Activated naive CD4-positive, alpha-beta T cell treated with anti-CD3 and anti-CD28 coated beads, Interleukin-2, amount 50 U/mL, for 24 hours (primary cell): ENCODE measurements around the gene CYP2J2.
"Not testable (repeated sequence)": the region's sequence is repeated elsewhere in the genome, so short reads cannot be mapped to it uniquely, and the experiment has no call there.

Experiments
- H3K27ac Mint-ChIP-seq: one replicate; pipeline ENCODE4 v1.8.0; 2021; ENCODE audit warnings: mild to moderate bottlenecking, mixed read lengths
- H3K27me3 Mint-ChIP-seq: one replicate; pipeline ENCODE4 v1.8.0; 2021; ENCODE audit warnings: mixed read lengths
- H3K36me3 Mint-ChIP-seq: one replicate; pipeline ENCODE4 v1.8.0; 2021; ENCODE audit warnings: mixed read lengths
- H3K4me1 Mint-ChIP-seq: one replicate; pipeline ENCODE4 v1.8.0; 2021; ENCODE audit warnings: mixed read lengths
- H3K4me3 Mint-ChIP-seq: one replicate; pipeline ENCODE4 v1.8.0; 2021; ENCODE audit warnings: mild to moderate bottlenecking, mixed read lengths
- H3K9me3 Mint-ChIP-seq: one replicate; pipeline ENCODE4 v1.8.0; 2021; ENCODE audit warnings: mixed read lengths

Gene CYP2J2

DNA sequence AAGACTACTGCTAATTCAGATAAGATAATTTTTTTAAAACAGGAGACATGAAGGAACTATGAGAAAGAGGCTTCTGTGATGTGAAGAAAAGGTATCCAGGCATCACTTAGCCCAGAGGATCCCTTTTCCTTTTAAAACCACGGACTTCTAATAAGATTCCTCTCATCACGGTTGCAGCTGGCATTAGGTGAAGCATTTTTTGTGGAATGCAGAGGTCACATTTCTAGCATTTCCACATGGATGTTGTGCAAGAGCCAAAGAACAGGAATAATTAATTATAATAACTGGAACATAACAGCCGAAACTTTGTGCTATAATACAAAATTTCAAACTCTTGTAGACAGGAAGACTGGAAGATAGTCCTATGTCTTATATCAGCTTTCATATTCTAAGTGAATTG lies 27.6 kb downstream of the CYP2J2 start:
- Mint-ChIP-seq H3K27me3 (no peaks in the 10 kb centered on the region), H3K27ac (no peak overlapping the region), H3K9me3 (no peaks in the 10 kb centered on the region), H3K4me3 (no peak overlapping the region), H3K4me1 (peaks cover 11% of the 10 kb centered on the region), H3K36me3 (peaks cover 5% of the 10 kb centered on the region)

DNA sequence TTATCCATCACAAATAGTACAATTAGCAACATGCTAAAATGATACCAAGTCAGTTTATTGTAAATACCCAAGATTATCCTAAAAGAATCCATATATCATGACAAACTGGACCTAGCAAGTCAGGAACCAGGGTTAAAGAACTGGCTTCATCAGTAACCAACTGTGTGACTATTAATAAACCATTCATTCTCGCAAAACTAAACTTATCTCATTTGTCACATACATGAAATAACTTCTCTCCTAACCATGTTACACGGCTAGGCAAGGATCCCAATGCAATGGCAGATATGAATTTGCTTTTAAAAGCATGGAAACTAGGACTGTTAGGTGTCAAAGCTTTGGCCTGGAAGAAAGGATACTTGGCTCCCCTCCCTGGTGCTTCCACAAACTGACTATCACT lies 29.4 kb downstream of the CYP2J2 start:
- Mint-ChIP-seq H3K4me3 (no peak overlapping the region), H3K9me3 (no peaks in the 10 kb centered on the region), H3K4me1 (peaks cover 18% of the 10 kb centered on the region), H3K27me3 (no peaks in the 10 kb centered on the region), H3K36me3 (peaks cover 5% of the 10 kb centered on the region), H3K27ac (no peak overlapping the region)

DNA sequence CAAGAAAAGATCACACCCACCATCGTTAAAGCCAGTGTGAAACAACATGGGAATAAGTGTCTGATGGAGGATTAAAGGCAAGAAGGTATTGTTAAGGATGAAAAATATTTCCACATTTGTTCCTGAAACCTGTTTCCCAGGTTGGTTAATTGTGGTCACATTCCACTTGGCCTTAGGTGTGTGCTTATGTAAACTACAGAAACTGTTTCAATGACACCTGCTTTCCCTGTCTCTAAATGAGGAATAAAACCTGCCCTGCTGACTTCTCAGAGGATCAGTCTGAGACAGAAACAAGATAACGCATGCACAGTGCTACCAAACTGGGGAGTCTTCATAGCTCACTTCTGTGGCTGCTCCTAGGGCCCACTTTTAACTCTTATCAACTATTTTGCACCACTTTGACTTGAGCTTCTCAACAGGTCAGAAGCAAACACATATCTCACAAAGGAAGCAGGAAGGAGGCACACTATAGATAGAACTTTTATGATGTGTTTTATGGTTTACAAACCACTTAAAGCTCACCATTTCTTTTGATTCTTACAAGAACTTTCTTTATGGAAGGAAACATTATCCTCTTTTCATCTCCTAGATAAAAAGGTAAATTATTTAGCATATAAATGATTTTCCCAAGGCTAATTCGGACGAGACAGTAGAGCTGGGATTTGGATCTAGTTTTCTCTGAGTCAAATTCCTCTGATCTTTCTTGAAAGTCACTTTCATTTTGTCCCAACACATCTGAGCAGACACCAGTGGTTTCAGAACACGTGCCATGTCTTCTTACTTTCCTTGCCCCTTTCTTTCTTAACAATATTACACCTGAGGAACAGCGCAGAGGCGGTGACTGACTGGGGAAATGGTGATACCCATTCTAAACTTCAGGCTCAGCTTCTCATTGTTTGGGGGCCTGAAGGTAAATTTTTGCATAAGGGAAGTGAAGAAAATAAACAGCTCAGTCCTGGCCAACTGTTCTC lies 33.4 kb downstream of the CYP2J2 start:
- peaks cover 13% of the 10 kb centered on the region for H3K9me3 Mint-ChIP-seq
- peaks cover 7% of the 10 kb centered on the region for H3K36me3 Mint-ChIP-seq
- peak overlapping the region; percentile 15 for H3K4me3 Mint-ChIP-seq
- H3K4me1 Mint-ChIP-seq, result peaks cover 18% of the 10 kb centered on the region
- peak overlapping the region; percentile 88 for H3K27ac Mint-ChIP-seq
- H3K27me3 Mint-ChIP-seq, result peaks cover 2% of the 10 kb centered on the region

DNA sequence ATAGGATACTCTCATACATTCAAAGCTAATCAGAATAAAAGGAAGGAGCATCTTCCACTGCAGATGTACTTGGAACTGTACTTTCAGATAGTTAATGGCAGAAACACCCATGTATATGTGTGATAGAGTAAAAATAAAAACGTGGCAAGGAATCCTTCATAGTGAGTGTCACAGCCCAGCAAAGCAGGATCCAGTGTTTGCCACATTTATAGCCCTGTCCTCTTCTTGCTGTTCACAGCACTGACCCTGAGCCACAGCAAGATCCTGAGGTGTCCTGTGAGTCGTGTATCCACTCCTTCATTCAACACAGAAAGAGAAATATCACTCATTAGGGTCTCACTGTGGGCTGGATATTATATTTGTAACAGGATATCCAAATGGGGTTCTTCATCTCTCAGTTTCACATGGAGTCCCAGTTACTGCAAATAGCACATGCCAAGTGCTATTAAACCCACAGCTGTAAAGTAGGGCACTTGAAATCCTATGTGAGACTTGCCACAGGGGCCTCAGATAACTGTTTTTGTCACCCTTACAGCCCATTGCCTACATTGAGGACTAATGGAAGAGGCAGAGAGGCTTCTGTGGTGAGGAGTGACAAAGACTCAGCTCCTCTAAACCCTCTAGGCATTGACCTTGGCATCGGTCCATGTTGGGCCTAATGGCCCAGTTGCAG lies 41.3 kb downstream of the CYP2J2 start:
- peaks cover 2% of the 10 kb centered on the region for H3K27me3 Mint-ChIP-seq
- peaks cover 14% of the 10 kb centered on the region for H3K9me3 Mint-ChIP-seq

DNA sequence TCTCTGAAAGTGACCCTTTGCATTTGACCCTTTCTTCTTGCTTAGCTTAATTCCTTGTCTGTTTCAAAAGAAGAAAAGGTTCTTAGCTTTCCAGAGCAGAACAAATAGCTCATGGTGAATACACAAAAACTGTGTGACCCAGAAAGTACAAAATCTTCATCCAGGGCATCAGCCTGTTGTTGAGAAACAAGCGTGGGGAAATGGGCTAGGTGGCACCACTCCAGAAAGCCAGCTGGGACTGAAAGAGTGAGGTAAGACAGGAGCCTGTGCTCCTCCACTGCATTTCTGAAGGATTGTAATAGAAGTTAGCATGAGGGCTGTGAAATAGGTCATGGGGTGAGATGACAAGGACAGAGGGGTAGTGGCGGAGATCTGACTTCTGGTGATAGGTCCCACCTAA lies 45.8 kb downstream of the CYP2J2 start:
- H3K36me3 Mint-ChIP-seq, result peaks cover 8% of the 10 kb centered on the region
- peaks cover 5% of the 10 kb centered on the region for H3K9me3 Mint-ChIP-seq
- H3K27me3 Mint-ChIP-seq, result no peaks in the 10 kb centered on the region
- no peak overlapping the region for H3K27ac Mint-ChIP-seq
- H3K4me1 Mint-ChIP-seq, result no peaks in the 10 kb centered on the region
- H3K4me3 Mint-ChIP-seq, result no peak overlapping the region

More for the DNA sequence above, 41.3 kb downstream of the CYP2J2 start:
- no peak overlapping the region for H3K4me3 Mint-ChIP-seq
- H3K4me1 Mint-ChIP-seq, result no peaks in the 10 kb centered on the region
- no peak overlapping the region for H3K27ac Mint-ChIP-seq
- H3K36me3 Mint-ChIP-seq, result peaks cover 8% of the 10 kb centered on the region

GRCh38 chr1:59879996-59880505 lies 46.5 kb downstream of the CYP2J2 start:
- Mint-ChIP-seq H3K4me1 (no peaks in the 10 kb centered on the region), H3K4me3 (no peak overlapping the region), H3K36me3 (peaks cover 10% of the 10 kb centered on the region), H3K27ac (no peak overlapping the region), H3K27me3 (no peaks in the 10 kb centered on the region), H3K9me3 (peaks cover 5% of the 10 kb centered on the region)

- no peaks in the 10 kb centered on the region for H3K27me3 Mint-ChIP-seq
- H3K4me3 Mint-ChIP-seq, result no peak overlapping the region
- H3K4me1 Mint-ChIP-seq, result no peaks in the 10 kb centered on the region
- H3K27ac Mint-ChIP-seq, result no peak overlapping the region
- H3K9me3 Mint-ChIP-seq, result peaks cover 5% of the 10 kb centered on the region
- peaks cover 12% of the 10 kb centered on the region for H3K36me3 Mint-ChIP-seq
These were observed 47.0 kb downstream of the CYP2J2 start for GRCh38 chr1:59879574-59879973.

GRCh38 chr1:59878370-59878769 lies 48.2 kb downstream of the CYP2J2 start:
- no peaks in the 10 kb centered on the region for H3K4me1 Mint-ChIP-seq
- no peak overlapping the region for H3K27ac Mint-ChIP-seq
- peaks cover 5% of the 10 kb centered on the region for H3K9me3 Mint-ChIP-seq
- H3K36me3 Mint-ChIP-seq, result peaks cover 18% of the 10 kb centered on the region
- H3K4me3 Mint-ChIP-seq, result no peak overlapping the region
- no peaks in the 10 kb centered on the region for H3K27me3 Mint-ChIP-seq

GRCh38 chr1:59877108-59877682 lies 49.4 kb downstream of the CYP2J2 start:
- no peaks in the 10 kb centered on the region for H3K4me1 Mint-ChIP-seq
- peaks cover 5% of the 10 kb centered on the region for H3K9me3 Mint-ChIP-seq
- peaks cover 22% of the 10 kb centered on the region for H3K36me3 Mint-ChIP-seq
- no peaks in the 10 kb centered on the region for H3K27me3 Mint-ChIP-seq
- no peak overlapping the region for H3K27ac Mint-ChIP-seq
- H3K4me3 Mint-ChIP-seq, result no peak overlapping the region

- Mint-ChIP-seq H3K36me3 (peaks cover 26% of the 10 kb centered on the region), H3K27me3 (no peaks in the 10 kb centered on the region), H3K27ac (no peak overlapping the region), H3K4me1 (no peaks in the 10 kb centered on the region), H3K4me3 (no peak overlapping the region), H3K9me3 (no peaks in the 10 kb centered on the region)
These were observed 54.8 kb downstream of the CYP2J2 start for GRCh38 chr1:59871746-59872145.

DNA sequence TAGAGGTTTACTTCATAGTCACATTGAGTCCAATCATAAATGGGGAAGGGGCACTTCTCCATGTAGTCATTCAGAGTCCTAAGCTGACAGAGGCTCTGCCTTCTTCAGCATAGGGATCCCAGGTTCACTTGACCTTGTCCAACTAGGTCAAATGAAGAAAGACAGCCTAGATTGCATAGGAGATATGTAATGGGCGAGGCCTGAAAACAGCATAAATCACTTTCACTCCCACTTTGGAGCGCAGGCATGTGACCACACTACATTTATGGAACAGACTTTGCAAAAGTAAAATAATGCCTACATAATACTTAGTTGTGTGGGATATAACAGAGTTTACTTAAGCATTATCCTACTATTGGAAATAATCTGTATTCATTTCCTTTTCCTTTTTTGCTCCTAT lies 60.1 kb downstream of the CYP2J2 start:
- Mint-ChIP-seq H3K27ac (no peak overlapping the region), H3K9me3 (no peaks in the 10 kb centered on the region), H3K4me3 (no peak overlapping the region), H3K4me1 (no peaks in the 10 kb centered on the region), H3K27me3 (no peaks in the 10 kb centered on the region), H3K36me3 (peaks cover 19% of the 10 kb centered on the region)

GRCh38 chr1:59857679-59858354 lies 68.8 kb downstream of the CYP2J2 start:
- Mint-ChIP-seq H3K27me3 (no peaks in the 10 kb centered on the region), H3K4me1 (no peaks in the 10 kb centered on the region), H3K36me3 (peaks cover 18% of the 10 kb centered on the region), H3K9me3 (no peaks in the 10 kb centered on the region), H3K27ac (no peak overlapping the region), H3K4me3 (no peak overlapping the region)

DNA sequence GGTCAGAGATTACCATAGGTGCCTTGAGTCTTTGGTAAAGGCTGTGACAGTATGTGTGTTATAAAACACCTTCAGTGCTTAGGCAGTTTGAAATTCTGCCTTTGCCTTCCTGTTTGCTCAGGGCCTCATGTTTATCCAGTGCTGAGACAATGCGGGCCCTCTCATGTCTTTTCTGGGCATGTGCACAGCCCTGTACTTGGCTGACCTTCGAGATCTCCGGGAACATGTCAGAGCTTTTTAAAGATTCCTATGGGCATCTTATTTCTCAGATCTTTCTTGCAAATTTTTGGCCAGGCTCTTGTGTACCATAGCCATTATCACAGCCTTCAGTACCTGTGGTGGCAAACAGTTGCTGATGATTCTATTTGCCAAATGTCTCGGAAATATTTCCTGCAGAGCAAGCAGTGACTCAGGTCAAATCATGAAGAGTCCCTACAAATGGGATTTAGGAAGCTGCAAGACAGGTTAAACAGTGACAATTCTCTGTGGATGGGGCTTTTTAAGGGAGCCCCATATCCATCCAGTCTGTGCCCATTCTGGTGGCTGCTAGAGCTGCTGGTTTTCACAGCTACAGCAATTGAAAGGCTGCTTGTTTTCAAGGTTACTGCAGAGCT lies 69.7 kb downstream of the CYP2J2 start:
- H3K4me3 Mint-ChIP-seq, result no peak overlapping the region
- no peak overlapping the region for H3K27ac Mint-ChIP-seq
- H3K27me3 Mint-ChIP-seq, result no peaks in the 10 kb centered on the region
- no peaks in the 10 kb centered on the region for H3K4me1 Mint-ChIP-seq
- H3K9me3 Mint-ChIP-seq, result no peaks in the 10 kb centered on the region
- H3K36me3 Mint-ChIP-seq, result peaks cover 16% of the 10 kb centered on the region

- H3K27ac Mint-ChIP-seq, H3K4me1 Mint-ChIP-seq, H3K4me3 Mint-ChIP-seq, H3K27me3 Mint-ChIP-seq, H3K9me3 Mint-ChIP-seq: not testable (repeated sequence)
- peaks cover 20% of the 10 kb centered on the region for H3K36me3 Mint-ChIP-seq
These were observed 71.3 kb downstream of the CYP2J2 start for GRCh38 chr1:59855297-59855696.

DNA sequence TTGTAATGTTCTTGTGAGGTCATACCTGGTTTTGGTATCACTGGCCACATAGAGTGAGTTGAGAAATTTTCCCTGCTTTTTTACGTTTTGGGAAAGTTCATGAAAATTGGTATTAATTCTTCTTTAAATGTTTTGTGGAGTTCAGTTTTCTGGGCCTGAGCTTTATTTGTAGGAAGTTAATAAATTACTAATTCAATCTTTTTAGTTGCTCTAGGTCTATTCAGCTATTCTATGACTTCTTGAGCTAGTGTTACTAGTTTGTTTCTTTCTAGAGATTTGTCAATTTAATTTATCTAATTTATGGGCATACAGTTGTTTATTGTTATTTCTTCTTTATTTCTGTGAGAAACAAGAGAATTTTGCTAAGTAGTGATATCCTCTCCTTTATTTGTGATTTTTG lies 74.5 kb downstream of the CYP2J2 start:
- Mint-ChIP-seq H3K9me3 (no peaks in the 10 kb centered on the region), H3K4me3 (no peak overlapping the region), H3K36me3 (peaks cover 35% of the 10 kb centered on the region)

More for the DNA sequence above, 74.5 kb downstream of the CYP2J2 start:
- H3K4me1 Mint-ChIP-seq, result no peaks in the 10 kb centered on the region
- no peak overlapping the region for H3K27ac Mint-ChIP-seq
- H3K27me3 Mint-ChIP-seq, result no peaks in the 10 kb centered on the region
